IMR-90 (cell line): ENCODE data around the gene MRPL12. TPM values are rescaled to one million over a fixed set of nuclear protein-coding genes. Genes with fewer than 3 reads are reported as not detected.

Experiments
- ATAC-seq: fragments of 200-7000 bp; cut with Tn5 transposase; 2 replicates; pipeline ENCODE4 v1.9.1; 2020; ENCODE audit warnings: low read depth, mild to moderate bottlenecking, moderate library complexity
- BruUV-seq: library from RNA; stranded (reverse); fragments of 400-500 nt; replicated peaks from 2 replicates; lab custom pipeline; 2021; lab: Mats Ljungman, UMichigan
- CTCF ChIA-PET: fragments of 300-600 bp; formaldehyde crosslinking; extraction: SDS; loops from one replicate; lab custom pipeline; 2021; ENCODE audit warnings: antibody characterized with exemption; lab: Yijun Ruan, JAX
- POLR2A ChIA-PET: fragments of 300-600 bp; sonication (Branson Sonifier 250); formaldehyde crosslinking; loops from one replicate; lab custom pipeline; 2022; ENCODE audit warnings: antibody characterized with exemption; ENCODE audit not compliant: unreplicated experiment; lab: Charles Lee
- DNase-seq: peaks from one replicate; pipeline ENCODE4 v3.0.0; 2013
- H2AFZ ChIP-seq: replicated peaks from 2 replicates; pipeline ENCODE3; 2013; ENCODE audit warnings: low read length, mild to moderate bottlenecking; ENCODE audit not compliant: poor library complexity
- H2AK5ac ChIP-seq: 2 replicates; pipeline ENCODE4 v1.6.1; 2013; ENCODE audit warnings: low read depth, low read length, inconsistent platforms
- H2AK9ac ChIP-seq: replicated peaks from 2 replicates; pipeline ENCODE3; 2013; ENCODE audit warnings: mild to moderate bottlenecking, low read depth, low read length, moderate library complexity; ENCODE audit not compliant: poor library complexity
- H2BK120ac ChIP-seq: 2 replicates; pipeline ENCODE4 v1.6.1; 2013; ENCODE audit warnings: low read depth, low read length, inconsistent platforms
- H2BK15ac ChIP-seq: 3 replicates; pipeline ENCODE4 v1.6.1; 2013; ENCODE audit warnings: low read depth, low read length, inconsistent platforms
- H2BK20ac ChIP-seq: 2 replicates; pipeline ENCODE4 v1.6.1; 2013; ENCODE audit warnings: low read depth, mild to moderate bottlenecking, inconsistent platforms, low read length, moderate library complexity
- H2BK5ac ChIP-seq: 2 replicates; pipeline ENCODE4 v1.6.1; 2013; ENCODE audit warnings: mild to moderate bottlenecking, low read depth, low read length, inconsistent platforms; ENCODE audit not compliant: poor library complexity, severe bottlenecking
- H3K14ac ChIP-seq: replicated peaks from 2 replicates; pipeline ENCODE4 v1.6.1; 2013; ENCODE audit warnings: low read depth, low read length, inconsistent platforms
- H3K18ac ChIP-seq: 2 replicates; pipeline ENCODE4 v1.6.1; 2013; ENCODE audit warnings: low read depth, low read length, control low read depth
- H3K23ac ChIP-seq: 2 replicates; pipeline ENCODE4 v1.6.1; 2013; ENCODE audit warnings: low read depth, low read length, inconsistent platforms
- H3K27ac ChIP-seq: 2 replicates; pipeline ENCODE4 v1.5.1; 2013; ENCODE audit warnings: mild to moderate bottlenecking, control low read depth, low read length; ENCODE audit not compliant: insufficient read depth
- H3K27me3 ChIP-seq: 2 replicates; pipeline ENCODE4 v1.6.1; 2013; ENCODE audit warnings: low read length; ENCODE audit not compliant: control insufficient read depth, insufficient read depth
- H3K36me3 ChIP-seq: 2 replicates; pipeline ENCODE4 v1.6.1; 2013; ENCODE audit warnings: low read length, mixed read lengths; ENCODE audit not compliant: control insufficient read depth, insufficient read depth
- H3K4ac ChIP-seq: 2 replicates; pipeline ENCODE4 v1.6.1; 2013; ENCODE audit warnings: low read depth, low read length, inconsistent platforms
- H3K4me1 ChIP-seq: 2 replicates; pipeline ENCODE4 v1.6.1; 2013; ENCODE audit warnings: low read length, mixed read lengths; ENCODE audit not compliant: control insufficient read depth, insufficient read depth
- H3K4me2 ChIP-seq: 2 replicates; pipeline ENCODE4 v1.6.1; 2013; ENCODE audit warnings: low read depth, mild to moderate bottlenecking, control low read depth, low read length, moderate library complexity
- H3K4me3 ChIP-seq: 2 replicates; pipeline ENCODE4 v1.5.1; 2013; ENCODE audit warnings: low read depth, mild to moderate bottlenecking, control low read depth, low read length, moderate library complexity; ENCODE audit not compliant: insufficient read depth
- H3K56ac ChIP-seq: 2 replicates; pipeline ENCODE4 v1.6.1; 2013; ENCODE audit warnings: low read length, inconsistent platforms; ENCODE audit not compliant: insufficient read depth; ENCODE audit errors: extremely low read depth
- H3K79me1 ChIP-seq, 2 experiments: 2 replicates each; pipeline ENCODE4 v1.6.1; 2013; ENCODE audit warnings: low read length in 2 of 2, inconsistent platforms in 1 of 2, low read depth in 1 of 2
- H3K9ac ChIP-seq: 2 replicates; pipeline ENCODE4 v1.6.1; 2013; ENCODE audit warnings: low read depth, low read length, control low read depth
- H3K9me1 ChIP-seq: 2 replicates; pipeline ENCODE4 v1.6.1; 2013; ENCODE audit warnings: low read length, inconsistent platforms; ENCODE audit not compliant: insufficient read depth
- H3K9me3 ChIP-seq: 2 replicates; pipeline ENCODE4 v1.6.1; 2013; ENCODE audit warnings: low read length; ENCODE audit not compliant: control insufficient read depth, insufficient read depth
- H4K20me1 ChIP-seq: 2 replicates; pipeline ENCODE4 v1.6.1; 2013; ENCODE audit warnings: low read length, inconsistent platforms; ENCODE audit not compliant: insufficient read depth
- H4K5ac ChIP-seq: 2 replicates; pipeline ENCODE4 v1.6.1; 2013; ENCODE audit warnings: mild to moderate bottlenecking, low read depth, low read length, control low read depth
- H4K8ac ChIP-seq, 2 experiments: 2 replicates each; pipeline ENCODE4 v1.6.1; 2013; ENCODE audit warnings: low read depth in 2 of 2, low read length in 2 of 2, control low read depth in 1 of 2, inconsistent platforms in 1 of 2
- H4K91ac ChIP-seq: 2 replicates; pipeline ENCODE4 v1.6.1; 2013; ENCODE audit warnings: low read depth, low read length, inconsistent platforms; ENCODE audit not compliant: insufficient read depth
- BHLHE40 ChIP-seq: fragments of 150-350 bp; IDR thresholded peaks from 2 replicates; pipeline ENCODE4 v1.6.1; 2016; ENCODE audit warnings: mild to moderate bottlenecking, low read depth, low read length
- RCOR1 ChIP-seq: IDR thresholded peaks from 2 replicates; pipeline ENCODE4 v1.6.1; 2012; ENCODE audit warnings: mild to moderate bottlenecking, low read length, improper control_type of control experiment; ENCODE audit not compliant: insufficient replicate concordance
- WGBS, 2 experiments: methylation state at CpG; one replicate each; pipeline versions ENCODE4 v1.1.5 to v1.1.7; 2013; ENCODE audit warnings: missing lambda C conversion rate in 2 of 2; ENCODE audit not compliant: insufficient read length in 1 of 2; ENCODE audit errors: extremely low coverage in 2 of 2; 5-methylcytosine and 5-hydroxymethylcytosine counted together
- dilution Hi-C: fragments of 300-500 bp; cut with HindIII; formaldehyde crosslinking; loops from one replicate; pipeline ENCODE4 v1.14.3; 2018; ENCODE audit warnings: low sequenced_read_pairs; ENCODE audit not compliant: unreplicated experiment
- in situ Hi-C: fragments of 300-500 bp; cut with MboI; formaldehyde crosslinking; loops from 3 replicates; pipeline ENCODE4 v1.14.3; 2019; ENCODE audit warnings: low sequenced_read_pairs, inconsistent platforms, mixed read lengths
- intact Hi-C: fragments of 100-400 bp; cut with micrococcal nuclease; formaldehyde crosslinking; loops from 2 replicates; pipeline ENCODE4 v1.10.0; 2022
- polyA plus RNA-seq, 3 experiments: library from polyadenylated mRNA; depleted of rRNA; stranded (reverse); fragments of >200 nt; gene quantifications; 2 replicates each; pipeline ENCODE4 v1.2.3, GENCODE V29; 2012; ENCODE audit warnings: low replicate concordance in 1 of 3
- total RNA-seq: library from RNA; depleted of rRNA; stranded (reverse); fragments of >200 nt; gene quantifications from 2 replicates; pipeline ENCODE4 v1.2.3, GENCODE V29; 2012

MRPL12 gene
- total and polyA plus RNA-seq, 2 of the 4 experiments (the other 2 are of a cell fraction), result 17.2 to 111 TPM

- Histone ChIP-seq H2BK120ac (no peak overlapping the region; the same call in 1 of the 2 replicates), H2AK5ac (peak overlapping the region; percentile 98), H3K9ac (peak overlapping the region; percentile 84), H4K91ac (peak overlapping the region; percentile 89), H3K27me3 (no peaks in the 10 kb centered on the region), H3K27ac (peak overlapping the region; percentile 79), H3K4me1 (peaks cover 10% of the 10 kb centered on the region), H4K20me1 (peaks cover 2% of the 10 kb centered on the region; the same call in 1 of the 2 replicates), H3K14ac (peak overlapping the region; percentile 91), H2BK5ac (peak overlapping the region; percentile 43), H4K8ac (peak overlapping the region; percentile 96 to 100), H3K56ac (peak overlapping the region; percentile 61), H2AFZ (peak overlapping the region; percentile 96), H4K5ac (peak overlapping the region; percentile 66), H2BK20ac (no peak overlapping the region), H3K23ac (peak overlapping the region; percentile 87), H3K18ac (no peak overlapping the region; the same call in 1 of the 2 replicates), H3K79me1 (peaks cover 29 to 48% of the 10 kb centered on the region in 2 experiments), H3K36me3 (peaks cover 23% of the 10 kb centered on the region), H2BK15ac (no peak overlapping the region), H3K4me2 (peak overlapping the region; percentile 90), H3K4me3 (peak overlapping the region; percentile 75), H3K9me1 (peaks cover 19% of the 10 kb centered on the region), H3K4ac (peak overlapping the region; percentile 91), H2AK9ac (peak overlapping the region; percentile 98), H3K9me3 (no peaks in the 10 kb centered on the region)
- ChIA-PET POLR2A (no interaction called here), CTCF (no interaction called here)
- 73% methylated on average over 22 of the region's 30 CpGs; no CpG with 5 or more reads in 1 of the 2 experiments for WGBS, 2 experiments
- in situ Hi-C loops, result no loop called here
- intact Hi-C loops, result loop anchor here (1.0 kb wide), 1 partner anchor 28 kb away; the partner anchor contains the start of genes NPLOC4 and TSPAN10
- TF ChIP-seq RCOR1 (no peak), BHLHE40 (no peak)
- dilution Hi-C loops, result no loop called here
- ATAC-seq (peak; percentile 24), DNase-seq (peak; percentile 6)
- BruUV-seq, result TSS peak; percentile 52
These were observed 37.7 kb upstream of the MRPL12 start for GRCh38 chr17:81665205-81666091.
